ENCODE results near the gene SCRT2.
"Not testable (repeated sequence)": the region's sequence is repeated elsewhere in the genome, so short reads cannot be mapped to it uniquely, and the experiment has no call there.

The SCRT2 gene

DNA sequence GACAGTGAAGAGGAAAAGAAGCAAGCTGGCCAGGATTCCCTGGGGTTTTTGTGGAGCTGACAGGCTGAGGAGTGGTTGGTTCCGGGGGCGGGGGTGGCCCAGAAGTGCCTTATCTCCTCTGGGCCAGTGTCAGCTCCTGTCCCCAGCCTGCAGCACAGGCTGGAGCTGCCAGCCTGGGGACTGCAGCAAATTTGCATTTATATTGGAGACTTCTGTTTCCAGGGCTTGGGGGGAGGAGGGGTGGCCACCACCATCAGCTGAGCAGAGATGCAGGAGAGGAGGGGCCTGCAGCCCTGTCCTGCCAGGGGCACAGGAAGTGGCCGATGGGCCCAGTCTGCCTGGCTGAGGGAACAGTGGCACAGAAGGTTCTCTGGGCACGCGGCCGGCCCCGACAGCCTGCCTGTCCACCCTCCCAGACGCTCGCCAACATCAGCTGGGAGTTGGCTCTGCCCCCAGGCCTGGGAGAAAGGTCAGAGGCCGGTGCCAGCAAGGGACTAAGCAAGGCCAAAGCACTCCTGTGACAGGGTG lies 24.3 kb upstream of the SCRT2 start:
- DNase-seq: no peak

DNA sequence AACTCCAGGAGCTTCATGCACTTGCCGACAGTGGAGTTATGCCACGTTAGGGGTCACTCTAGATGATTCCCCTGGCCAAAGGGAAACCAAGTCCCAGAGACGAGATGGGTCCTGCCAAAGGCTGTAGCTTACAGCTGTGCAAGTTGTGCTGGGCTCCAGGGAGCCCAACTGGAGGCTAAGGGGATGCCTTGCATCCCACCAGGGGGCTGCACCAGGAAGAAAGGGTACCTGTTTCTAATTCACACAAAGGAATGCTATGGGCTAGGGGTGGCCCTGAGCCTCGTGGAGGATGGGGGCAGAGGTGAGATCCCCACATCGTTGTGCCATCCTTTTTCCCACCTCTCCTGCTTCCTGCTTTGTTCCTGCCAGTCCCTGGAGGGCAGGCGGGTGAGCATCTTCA lies 23.7 kb upstream of the SCRT2 start:
- DNase-seq: no peak

DNA sequence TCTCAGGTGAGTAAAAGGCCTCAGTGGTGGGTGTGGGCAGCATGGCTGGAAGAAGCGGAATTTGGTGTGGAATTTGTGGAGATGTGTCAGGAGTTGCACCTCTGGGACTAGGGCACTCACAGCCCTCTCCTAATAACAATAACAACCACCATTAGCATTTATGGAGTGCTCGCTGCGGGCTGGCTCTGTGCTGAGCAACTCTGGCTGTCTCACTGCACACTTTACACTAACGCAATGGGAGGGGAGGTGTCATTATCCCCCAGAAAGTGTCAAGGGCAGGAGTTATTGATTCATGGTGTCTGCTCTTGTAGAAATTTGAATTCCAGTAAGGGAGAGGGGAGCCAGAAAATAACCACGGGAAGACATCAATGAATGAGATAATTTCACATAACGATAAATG lies 22.7 kb upstream of the SCRT2 start:
- DNase-seq: no peak

DNA sequence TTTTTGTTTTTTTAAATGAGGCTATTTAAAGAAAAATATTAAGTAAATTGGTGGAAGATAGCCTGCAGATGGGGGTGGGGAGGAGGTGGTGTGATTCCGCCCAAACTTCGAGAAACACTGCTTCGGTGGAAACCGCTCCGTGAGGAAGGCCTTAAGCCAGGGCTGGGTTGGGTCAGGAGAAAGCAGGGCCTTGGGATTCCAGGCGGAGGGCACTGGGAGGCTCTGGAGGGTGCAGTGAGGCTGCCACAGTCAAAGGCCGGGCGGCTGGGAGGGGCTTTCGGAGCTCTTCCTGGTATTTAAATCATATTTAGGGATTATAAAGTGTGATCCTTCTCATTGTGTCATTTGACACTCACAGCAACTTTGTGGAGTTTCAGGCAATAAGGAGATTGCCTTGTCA lies 22.2 kb upstream of the SCRT2 start:
- no peak for DNase-seq

DNA sequence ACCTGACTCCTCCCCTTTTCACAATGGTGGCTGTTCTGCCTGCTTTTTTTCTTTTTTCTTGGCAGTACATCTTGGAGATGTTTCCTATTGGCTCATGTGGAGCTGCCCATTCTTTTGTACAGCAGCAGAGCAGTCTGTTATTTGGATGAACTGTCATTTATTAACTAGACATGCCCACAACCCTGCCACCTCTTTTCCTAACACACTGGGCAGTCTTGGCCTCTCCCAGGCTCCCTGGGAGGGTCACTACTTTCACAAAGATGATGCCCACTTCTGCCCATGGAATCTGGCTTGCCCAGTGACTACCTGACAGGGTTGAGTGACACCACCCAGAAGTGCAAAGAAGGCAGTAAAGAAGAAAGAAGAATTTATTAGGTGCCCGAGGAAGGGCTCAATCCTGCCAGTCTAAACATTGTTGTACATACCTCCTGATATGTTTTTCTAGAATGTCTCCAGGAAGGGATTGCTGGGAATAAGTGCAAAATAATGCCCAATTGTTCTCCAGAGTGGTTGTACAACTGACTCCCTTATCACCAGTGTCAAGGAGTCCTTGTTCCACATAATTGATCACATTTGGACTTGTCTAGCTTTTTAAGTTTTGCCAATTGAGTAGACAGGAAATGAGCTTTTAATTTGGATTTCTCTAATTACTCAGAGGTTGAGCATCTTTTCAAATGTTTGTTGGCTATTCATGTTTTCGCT lies 19.7 kb upstream of the SCRT2 start:
- DNase-seq: no peak

DNA sequence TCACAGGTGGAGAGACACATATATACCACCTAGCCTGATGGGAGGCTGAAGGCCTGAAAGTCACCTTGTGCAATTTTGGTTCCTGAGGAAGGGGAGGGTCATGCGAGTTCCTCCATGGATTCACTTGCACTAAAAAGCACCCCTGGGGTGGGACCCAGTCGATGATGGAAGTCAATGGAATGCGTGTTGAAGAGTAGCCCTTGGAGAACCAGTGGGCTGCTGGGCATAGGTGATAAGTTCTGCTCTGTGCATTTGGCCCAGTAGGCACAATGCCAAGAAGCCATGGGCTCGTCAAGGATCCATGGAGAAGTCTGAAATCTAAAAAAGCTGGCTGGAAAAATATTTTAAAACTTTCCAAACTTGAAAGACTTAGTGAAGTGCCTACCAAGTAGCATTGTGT lies 18.9 kb upstream of the SCRT2 start:
- no peak for DNase-seq

DNA sequence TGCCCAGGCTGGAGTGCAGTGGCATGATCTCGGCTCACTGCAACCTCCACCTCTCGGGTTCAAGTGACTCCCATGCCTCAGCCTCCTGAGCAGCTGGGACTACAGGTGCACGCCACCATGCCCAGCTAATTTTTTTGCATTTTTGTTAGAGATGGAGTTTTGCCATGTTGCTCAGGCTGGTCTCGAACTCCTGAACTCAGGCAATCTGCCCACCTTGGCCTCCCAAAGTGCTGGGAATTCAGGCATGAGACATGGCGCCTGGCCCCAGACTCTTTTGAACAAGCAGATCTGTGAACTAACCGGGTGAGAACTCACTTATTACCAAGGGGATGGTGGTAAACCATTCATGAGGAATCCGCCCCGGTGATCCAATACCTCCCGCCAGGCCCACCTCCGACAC lies 18.2 kb upstream of the SCRT2 start:
- not testable (repeated sequence) for DNase-seq

DNA sequence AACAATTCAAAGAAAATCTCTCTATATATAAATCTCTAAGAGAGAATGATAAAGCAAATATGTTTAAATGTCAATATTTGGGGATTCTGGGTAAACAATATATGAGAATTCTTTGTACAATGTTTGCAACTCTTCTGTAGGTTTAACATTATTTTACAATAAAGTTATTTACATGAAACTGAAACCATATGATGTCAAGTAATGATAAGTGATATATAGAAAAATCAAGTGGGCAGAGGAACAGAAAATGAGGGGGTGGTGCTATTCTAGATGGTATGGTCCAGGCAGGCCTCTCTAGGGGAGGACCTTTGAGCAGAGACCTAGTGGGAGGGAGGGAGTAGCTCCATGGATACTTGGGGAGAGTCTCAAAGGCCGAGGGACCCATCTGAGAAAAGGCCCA lies 16.4 kb upstream of the SCRT2 start:
- DNase-seq: no peak

DNA sequence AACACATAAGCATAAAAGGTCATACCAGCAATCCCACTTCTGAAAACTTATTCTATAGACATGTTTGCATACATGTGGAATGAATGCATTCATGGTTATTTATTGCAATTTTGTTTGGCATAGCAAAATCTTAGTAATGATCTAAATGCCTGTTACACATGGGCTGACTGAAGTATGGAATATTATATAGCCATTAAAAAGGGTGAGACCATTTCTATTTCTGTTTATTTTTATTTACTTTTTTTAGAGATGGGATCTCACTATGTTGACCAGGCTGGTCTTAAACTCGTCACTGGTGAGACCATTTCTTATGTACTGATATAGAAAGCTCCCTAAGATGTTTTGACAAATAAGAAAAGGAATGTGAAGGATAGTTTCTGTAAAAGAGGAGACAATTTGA lies 14.3 kb upstream of the SCRT2 start:
- DNase-seq: no peak

DNA sequence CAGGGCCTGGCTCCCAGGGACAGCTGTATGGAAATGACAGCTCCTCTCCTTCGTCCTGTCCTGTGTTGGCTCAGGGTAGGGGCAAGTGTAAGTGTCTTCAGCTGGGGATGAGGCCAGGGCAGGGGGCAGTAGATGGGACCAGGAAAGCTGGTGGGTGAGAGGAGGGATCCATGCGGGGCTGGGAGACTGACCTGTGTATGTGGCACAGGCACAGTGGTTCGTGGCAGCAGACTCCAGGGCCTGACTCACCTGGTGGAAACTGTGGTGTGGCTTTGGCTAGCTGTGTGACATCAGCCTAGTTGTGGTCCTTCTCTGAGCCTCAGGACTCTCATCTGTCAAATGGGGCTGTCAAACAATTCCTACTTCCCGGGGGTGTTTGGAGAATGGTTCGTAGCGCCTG lies 13.7 kb upstream of the SCRT2 start:
- no peak for DNase-seq

DNA sequence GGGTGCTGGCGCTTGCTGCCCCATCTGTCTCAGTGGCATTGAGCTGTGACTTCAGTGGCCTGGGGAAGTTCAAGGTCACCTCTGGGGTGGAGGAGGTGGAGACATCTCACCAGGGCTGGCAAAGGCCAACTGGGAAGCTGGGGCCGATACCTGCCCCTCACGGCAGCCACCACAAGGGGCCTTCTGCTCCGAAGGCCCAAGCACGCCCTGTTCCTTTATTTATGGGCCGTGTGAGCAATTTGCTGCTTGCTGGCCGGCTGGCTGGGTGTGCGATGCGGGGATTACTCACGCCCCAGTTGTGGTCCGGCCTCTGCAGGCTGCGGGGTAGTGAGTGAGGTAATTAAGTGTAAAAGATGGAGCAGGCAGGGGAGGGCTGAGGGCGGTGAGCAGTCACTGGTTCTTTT lies 13.2 kb upstream of the SCRT2 start:
- no peak for DNase-seq

DNA sequence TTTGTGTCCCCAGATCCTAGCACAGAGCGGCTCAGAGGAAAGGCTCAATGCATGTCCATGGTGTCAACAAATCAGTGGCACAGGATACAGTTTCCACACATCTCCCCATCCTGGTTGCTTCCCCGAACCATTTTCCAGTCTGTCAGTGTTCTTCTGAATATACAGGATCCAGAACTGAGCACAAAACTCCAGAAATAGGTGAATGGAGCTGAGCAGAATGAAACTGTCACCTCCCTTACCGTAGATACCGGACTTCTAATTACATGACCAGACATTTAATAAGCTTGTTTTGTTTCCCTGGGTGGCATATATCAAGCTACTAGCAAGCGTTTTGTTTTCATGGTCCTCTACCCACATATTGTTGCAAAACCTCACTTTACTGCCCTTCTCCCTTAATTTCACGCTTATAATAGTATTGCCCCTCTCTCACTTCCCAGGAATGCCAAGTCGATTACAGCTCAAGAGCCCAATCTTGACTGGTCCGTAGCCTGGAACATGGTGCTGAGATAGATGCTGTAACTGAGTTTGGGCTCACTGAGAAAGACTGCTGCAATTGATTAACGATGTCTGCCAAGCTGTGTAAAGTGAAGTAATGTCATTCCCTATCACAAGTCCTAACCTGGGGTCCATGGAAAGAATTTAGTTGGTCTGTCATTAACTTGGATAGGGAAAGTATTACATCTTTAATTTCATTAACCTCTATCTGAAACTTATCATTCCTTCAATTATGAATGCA lies 12.0 kb upstream of the SCRT2 start:
- no peak for DNase-seq

DNA sequence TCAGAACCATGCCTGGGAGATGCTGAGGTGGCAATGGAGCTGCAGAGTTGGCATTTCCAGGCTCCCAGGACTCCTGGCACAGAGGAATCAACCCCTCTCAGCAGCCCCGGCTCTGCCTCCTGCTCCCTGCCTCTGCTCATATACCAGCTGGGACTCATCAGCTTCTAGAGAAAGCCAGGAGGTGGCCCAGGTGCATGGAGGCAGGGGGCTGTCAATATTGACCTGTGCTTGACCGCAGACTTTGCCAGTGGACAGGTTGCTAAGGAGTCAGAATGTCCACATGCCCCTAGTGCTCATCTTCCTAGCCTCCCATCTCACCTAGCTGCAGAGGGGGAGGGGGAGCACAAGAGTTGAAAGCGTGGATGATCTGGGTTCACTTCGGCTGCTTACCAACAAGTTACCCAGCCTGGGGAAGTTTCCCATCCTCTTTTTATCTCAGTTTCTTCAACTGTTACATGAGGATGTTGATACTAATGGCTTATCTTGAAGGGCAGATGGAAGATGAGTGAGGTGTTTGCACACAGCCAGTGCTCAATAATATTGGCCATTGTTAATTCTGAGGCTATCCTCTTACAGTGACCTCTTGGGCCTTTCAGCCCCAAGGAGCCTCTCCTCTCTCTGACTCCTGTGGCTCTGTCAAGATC lies 9.2 kb upstream of the SCRT2 start:
- DNase-seq: no peak

DNA sequence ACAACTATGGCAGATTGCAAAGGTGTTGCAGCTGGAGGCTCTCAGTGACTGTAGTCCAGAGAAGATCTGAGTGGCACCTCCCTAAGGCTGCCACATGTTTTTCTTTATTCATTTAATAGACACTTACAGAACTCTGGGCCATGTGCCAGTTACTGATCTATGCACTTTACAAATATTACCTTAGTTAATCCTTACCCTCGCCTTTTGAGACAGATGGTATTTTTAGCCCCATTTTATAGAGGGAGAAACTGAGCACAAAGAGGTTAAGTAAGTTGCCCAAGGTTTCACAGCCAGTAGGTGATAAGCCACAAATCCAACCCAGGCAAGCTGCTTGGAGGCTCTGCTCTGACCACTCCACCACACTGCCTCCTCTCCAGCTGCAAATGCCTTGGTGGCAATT lies 6.5 kb upstream of the SCRT2 start:
- DNase-seq: no peak

DNA sequence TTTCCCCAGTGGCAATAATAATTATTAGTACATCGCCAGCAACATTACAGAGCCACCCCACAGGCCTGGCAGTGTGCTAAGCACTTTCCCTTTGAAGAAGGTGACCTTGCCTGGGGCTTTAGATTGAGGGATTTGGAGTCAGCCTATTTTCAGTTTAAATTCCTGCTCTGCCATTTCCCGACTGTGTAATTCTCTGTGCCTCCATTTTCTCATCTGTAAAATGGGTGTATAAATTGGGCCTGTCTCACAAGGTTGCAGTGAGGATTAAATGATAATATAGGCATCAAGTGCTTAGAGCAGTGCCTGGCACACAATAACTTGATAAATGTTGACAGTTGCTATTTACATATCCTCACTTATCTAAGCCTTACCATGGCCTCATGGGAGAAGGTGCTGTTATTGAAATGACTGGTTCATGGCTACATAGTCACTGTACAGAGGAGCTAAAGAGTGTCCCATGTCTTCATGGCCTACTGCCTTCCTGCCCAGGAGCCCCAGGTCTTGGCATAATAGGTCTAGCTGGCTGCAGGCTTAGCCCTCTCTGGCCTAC lies 5.1 kb upstream of the SCRT2 start:
- DNase-seq: no peak

DNA sequence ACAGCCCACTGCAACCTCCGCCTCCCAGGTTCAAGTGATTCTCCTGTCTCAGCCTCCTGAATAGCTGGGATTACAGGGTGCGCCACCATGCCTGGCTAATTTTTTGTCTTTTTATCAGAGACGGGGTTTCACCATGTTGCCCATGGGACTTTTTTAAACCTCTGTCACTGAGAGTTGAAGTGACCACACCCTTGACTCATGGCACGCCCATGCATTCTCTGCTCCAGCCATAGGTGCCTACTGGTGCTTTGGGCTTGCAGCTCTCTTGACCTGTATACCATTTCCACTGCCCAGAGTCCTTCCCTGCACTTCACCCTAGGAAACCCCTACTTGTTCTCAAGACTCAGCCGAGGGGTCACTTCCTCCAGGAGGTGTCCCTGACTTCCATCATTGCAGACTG lies 2.4 kb upstream of the SCRT2 start:
- no peak for DNase-seq

DNA sequence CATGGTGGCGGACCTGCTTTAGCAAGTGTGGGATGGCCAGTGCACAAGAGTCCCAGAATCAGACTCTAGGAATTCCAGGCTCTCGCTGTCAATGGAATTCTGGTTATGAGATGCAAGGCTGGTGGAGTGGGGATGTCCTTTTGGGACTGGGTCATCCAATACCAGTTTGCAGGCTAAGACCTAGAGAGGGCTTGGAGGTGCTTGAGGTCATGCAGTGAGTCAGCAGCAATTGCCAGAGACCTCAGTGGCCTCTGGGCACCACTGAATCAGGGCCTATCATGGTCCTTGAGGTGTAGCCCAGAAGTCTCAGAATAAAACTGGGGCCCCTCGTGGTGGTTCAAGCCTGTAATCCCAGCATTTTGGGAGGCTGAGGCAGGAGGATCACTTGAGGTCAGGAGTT lies 1.4 kb upstream of the SCRT2 start:
- no peak for DNase-seq

DNA sequence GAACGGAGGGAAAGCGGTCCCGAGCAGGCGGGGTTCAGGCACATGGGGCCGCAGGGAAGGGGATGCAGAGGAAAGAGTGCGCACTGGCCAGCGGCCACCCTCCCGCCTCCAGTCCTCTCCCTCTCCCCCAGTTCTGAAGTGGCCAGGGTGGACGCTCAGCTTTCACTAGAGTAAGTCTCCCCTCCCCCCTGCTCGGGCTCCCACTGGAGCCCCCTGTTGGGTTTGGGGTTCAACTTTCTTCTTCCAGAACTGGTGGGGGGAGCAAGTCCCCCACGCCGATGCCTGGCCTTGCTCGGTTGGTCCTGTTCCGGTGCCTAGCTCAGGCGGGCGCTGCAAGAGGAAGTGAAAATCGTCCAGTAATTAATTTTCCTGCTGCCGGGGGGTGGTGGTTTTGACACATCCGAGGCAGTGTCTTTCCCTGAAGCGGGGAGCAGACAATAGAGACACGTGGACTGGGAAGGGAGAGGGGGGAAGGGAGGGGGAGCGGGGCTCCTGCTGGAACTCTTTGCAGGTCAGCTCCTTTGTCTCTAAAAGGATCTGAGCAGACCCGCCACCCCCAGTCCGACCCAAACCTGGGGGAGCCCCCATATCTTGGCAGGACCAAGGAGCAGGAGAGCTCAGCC lies 824 bp upstream of the SCRT2 start:
- no peak for DNase-seq

DNA sequence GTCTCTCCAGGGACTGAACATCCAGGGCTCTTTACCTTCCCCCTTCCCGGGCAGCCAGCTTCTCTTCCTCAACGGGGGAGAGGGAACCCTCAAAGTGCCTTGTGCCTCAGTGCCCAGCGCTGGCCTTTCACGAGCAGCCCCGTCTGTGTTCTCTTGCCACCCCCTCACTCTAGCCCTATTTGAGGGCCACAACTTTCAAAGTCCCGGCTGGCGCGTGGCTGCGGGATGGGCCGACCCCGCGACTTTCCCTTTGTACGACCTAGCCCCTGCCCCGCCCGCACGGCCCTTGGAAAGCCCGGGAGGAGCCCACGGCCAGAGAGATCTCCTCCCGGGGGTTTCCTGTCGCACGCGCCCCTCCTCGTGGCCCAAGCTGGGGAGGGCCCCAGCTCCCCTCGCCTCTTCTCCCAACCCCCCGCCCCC lies 559 bp downstream of the SCRT2 start:
- DNase-seq: no peak

DNA sequence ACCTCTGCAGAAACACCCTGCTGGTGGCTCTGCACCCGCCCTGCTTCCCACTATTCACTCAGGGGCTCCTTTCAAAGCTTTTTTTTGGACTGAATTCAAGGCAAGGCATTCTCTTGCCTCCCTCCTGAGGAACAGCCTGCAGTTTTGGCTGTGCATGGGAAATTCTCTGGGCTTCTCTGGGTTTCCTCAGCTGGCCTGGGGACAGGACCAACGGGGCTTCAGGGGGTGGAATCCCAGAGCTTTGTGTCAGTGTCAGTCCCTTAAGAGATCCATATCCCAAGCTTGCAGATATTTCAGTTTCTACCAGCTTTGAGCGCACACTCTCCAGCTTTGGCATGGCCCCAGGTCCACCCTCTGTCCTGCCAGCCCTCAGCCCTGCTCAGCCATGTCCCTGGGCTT lies 2.0 kb downstream of the SCRT2 start:
- DNase-seq: no peak

DNA sequence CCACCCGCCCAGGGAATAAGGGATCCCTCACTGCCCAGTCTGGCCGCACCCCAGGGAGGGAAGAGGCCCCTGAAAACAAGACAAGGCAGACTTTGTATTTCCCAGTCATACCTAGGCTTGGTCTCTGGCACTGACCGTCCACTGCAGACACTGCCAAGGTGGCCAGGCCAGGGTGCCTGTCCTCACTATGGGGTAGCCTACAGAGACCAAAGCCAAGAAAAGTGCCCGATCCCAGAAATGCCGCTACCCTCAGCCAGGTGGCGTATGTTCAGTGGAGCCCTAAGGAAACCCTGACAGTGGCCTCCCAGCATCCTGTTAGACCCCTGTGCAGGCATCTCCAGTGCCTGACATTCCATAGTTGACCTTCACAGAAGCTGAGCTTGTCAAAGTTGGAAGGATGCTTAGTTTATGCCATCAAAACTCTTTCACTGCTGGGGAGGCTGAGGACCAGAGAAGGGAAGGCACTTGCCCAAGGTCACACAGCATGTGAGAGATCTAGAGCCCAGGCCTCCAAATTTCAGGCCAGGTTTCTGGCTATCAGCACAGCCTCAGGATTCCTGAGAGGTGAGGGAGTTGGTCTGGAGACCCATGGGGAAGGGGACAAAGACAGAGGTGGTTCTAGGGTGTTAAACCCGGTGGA lies 2.5 kb downstream of the SCRT2 start:
- DNase-seq: no peak

DNA sequence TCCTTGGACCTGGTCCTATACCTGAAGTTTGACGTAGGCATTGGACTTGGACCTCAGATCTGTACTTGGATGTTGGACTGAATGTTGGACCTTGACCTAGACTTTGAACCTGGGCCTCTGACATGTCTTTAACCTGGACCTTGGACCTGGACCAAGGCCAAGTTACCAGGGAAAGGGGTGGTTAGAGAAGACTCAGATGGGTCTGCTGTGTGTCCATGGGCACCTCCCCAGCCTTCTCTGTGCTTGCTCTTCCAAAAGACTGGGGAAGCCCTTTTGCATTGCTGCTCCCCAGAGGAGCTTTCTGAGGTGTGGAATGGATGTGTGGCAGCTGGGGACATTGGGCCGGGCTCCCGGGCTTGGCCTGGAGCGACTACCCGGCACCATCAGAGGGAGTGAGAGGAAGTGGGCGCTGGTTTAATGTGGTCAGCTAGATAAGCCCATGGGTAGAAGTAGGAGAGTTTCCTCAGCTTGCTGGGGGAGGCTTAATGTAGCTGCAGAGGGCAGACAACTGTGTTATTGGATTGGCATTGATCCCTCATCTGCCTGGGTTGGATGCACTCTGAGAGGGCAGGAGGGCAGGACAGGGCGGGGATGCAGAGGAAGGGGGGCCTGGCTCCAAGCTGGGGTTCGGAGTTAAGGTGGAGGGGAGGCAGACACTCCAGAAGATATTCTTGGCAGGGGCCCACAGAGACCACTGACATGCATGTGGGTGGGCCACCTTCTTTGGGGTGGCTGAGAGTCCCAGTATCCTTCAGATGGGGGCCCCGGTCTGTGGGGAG lies 4.2 kb downstream of the SCRT2 start:
- DNase-seq: no peak

Measured in left hindlimb (tissue), 1 donor.